Mammary epithelial cell (primary cell): ENCODE measurements around the gene RASA2.

Experiments used
- EZH2 ChIP-seq: IDR thresholded peaks from 2 replicates; pipeline ENCODE4 v1.6.1; 2012; ENCODE audit warnings: low read length, inconsistent platforms, borderline replicate concordance
- TF ChIP-seq, protein P1 (sequence below), 2 donors: IDR thresholded peaks in 1 of 2; conservative IDR thresholded peaks in 1 of 2; 2 replicates each; pipeline ENCODE4 v1.5.1; 2011 to 2012; ENCODE audit warnings: inconsistent platforms in 2 of 2, low read length in 2 of 2, mild to moderate bottlenecking in 2 of 2, control low read depth in 1 of 2, low read depth in 1 of 2; ENCODE audit not compliant: insufficient read depth in 1 of 2; ENCODE audit errors: extremely low read depth in 1 of 2

GRCh38 chr3:141442446-141442845 is 44.4 kb upstream of the RASA2 start:
- TF ChIP-seq, protein P1, sequence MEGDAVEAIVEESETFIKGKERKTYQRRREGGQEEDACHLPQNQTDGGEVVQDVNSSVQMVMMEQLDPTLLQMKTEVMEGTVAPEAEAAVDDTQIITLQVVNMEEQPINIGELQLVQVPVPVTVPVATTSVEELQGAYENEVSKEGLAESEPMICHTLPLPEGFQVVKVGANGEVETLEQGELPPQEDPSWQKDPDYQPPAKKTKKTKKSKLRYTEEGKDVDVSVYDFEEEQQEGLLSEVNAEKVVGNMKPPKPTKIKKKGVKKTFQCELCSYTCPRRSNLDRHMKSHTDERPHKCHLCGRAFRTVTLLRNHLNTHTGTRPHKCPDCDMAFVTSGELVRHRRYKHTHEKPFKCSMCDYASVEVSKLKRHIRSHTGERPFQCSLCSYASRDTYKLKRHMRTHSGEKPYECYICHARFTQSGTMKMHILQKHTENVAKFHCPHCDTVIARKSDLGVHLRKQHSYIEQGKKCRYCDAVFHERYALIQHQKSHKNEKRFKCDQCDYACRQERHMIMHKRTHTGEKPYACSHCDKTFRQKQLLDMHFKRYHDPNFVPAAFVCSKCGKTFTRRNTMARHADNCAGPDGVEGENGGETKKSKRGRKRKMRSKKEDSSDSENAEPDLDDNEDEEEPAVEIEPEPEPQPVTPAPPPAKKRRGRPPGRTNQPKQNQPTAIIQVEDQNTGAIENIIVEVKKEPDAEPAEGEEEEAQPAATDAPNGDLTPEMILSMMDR (conservative IDR thresholded peaks at IDR 0.05 in 1 of 2, IDR thresholded peaks at IDR 0.05 in 1 of 2; ENCODE audit: extremely low read depth in 1 of 2, insufficient read depth in 1 of 2, low read depth in 1 of 2, low read length in 2 of 2), result no peak
- TF ChIP-seq EZH2, result no peak
